Activated CD4-positive, alpha-beta memory T cell treated with anti-CD3 and anti-CD28 coated beads for 36 hours (primary cell): ENCODE results near the gene PRAMEF26. TPM values are rescaled to one million over a fixed set of nuclear protein-coding genes. Genes with fewer than 3 reads are reported as not detected.
"Not testable (repeated sequence)": the region's sequence is repeated elsewhere in the genome, so short reads cannot be mapped to it uniquely, and the experiment has no call there.

Experiments used
- CTCF ChIA-PET: fragments of 350-600 bp; sonication (Branson Sonifier 250); formaldehyde crosslinking; loops from one replicate; lab custom pipeline; 2021; ENCODE audit warnings: antibody characterized with exemption, inconsistent platforms; lab: Charles Lee
- POLR2A ChIA-PET: fragments of 350-600 bp; sonication (Branson Sonifier 250); formaldehyde crosslinking; loops from one replicate; lab custom pipeline; 2021; ENCODE audit warnings: antibody characterized with exemption; lab: Charles Lee
- DNase-seq: peaks from one replicate; pipeline ENCODE4 v3.0.0-alpha.2; 2020
- H3K27ac Mint-ChIP-seq: one replicate; pipeline ENCODE4 v1.8.0; 2021; ENCODE audit warnings: mixed read lengths
- H3K27me3 Mint-ChIP-seq: one replicate; pipeline ENCODE4 v1.8.0; 2021; ENCODE audit warnings: mixed read lengths
- H3K36me3 Mint-ChIP-seq: one replicate; pipeline ENCODE4 v1.8.0; 2021; ENCODE audit warnings: mixed read lengths
- H3K4me1 Mint-ChIP-seq: one replicate; pipeline ENCODE4 v1.8.0; 2021; ENCODE audit warnings: low read depth, mixed read lengths
- H3K4me3 Mint-ChIP-seq: one replicate; pipeline ENCODE4 v1.8.0; 2021; ENCODE audit warnings: mild to moderate bottlenecking, mixed read lengths
- H3K9me3 Mint-ChIP-seq: one replicate; pipeline ENCODE4 v1.8.0; 2021; ENCODE audit warnings: mixed read lengths
- intact Hi-C: fragments of 100-400 bp; cut with micrococcal nuclease; formaldehyde crosslinking; loops from one replicate; pipeline ENCODE4 v1.15.1; 2023
- total RNA-seq, 2 experiments: library from RNA; stranded (reverse); gene quantifications; one replicate each; pipeline ENCODE4 v1.2.3, GENCODE V29; 2021

Gene PRAMEF26
- not detected for total RNA-seq

DNA sequence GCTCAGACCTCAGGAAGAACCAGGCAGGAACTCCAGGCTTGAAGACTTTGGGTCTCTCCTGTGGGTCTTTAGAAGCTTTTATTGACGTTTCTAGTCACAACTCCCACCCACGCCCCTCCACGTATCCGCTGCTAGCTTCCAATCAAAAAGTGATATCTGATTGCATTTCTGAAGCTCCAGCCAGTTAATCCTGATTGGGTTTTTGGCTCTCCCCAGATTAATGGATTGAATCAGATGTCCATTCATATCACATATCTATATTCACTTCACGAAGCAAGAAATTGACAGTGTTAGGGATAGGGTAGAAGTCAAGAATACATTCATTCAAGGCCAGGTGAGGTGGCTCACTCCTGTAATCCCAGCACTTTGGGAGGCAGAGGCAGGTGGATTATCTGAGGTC lies at the start of gene PRAMEF26:
PRAMEF26 (minus strand) TSS at position 101 of the 400 bp plus-strand sequence. CDS start 2,914 bp downstream, outside the sequence.
- DNase-seq: not testable (repeated sequence)

DNA sequence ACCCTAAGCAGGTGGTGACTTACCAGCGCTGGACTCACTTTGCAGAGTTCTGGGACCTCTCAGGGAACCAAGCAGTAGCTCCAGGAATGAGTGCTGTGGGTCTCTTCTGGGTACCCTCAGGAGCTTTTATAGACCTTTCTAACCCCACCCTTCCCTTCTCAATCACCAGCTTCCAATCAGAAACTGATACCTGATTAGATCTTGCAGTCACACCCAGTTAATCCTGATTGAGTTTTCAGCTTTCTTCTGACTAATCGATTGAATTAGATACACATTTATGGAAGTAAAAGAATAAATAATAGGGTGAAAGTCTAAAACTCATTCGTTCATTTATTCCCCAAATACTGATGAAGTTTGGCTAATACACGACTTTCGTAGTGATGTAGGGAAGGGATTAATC lies 45.5 kb upstream of the PRAMEF26 start, which contains the start of gene PRAMEF13:
PRAMEF13 (minus strand) TSS at position 101 of the 400 bp plus-strand sequence. CDS start 1,820 bp downstream, outside the sequence.
- H3K27me3 Mint-ChIP-seq, H3K27ac Mint-ChIP-seq, H3K4me3 Mint-ChIP-seq, H3K9me3 Mint-ChIP-seq, DNase-seq, intact Hi-C loops, H3K4me1 Mint-ChIP-seq, CTCF ChIA-PET, H3K36me3 Mint-ChIP-seq, POLR2A ChIA-PET: not testable (repeated sequence)

More for the DNA sequence above, at the start of gene PRAMEF26:
- H3K4me3 Mint-ChIP-seq, intact Hi-C loops, H3K9me3 Mint-ChIP-seq, H3K27ac Mint-ChIP-seq, H3K36me3 Mint-ChIP-seq, H3K27me3 Mint-ChIP-seq, CTCF ChIA-PET, POLR2A ChIA-PET, H3K4me1 Mint-ChIP-seq: not testable (repeated sequence)

DNA sequence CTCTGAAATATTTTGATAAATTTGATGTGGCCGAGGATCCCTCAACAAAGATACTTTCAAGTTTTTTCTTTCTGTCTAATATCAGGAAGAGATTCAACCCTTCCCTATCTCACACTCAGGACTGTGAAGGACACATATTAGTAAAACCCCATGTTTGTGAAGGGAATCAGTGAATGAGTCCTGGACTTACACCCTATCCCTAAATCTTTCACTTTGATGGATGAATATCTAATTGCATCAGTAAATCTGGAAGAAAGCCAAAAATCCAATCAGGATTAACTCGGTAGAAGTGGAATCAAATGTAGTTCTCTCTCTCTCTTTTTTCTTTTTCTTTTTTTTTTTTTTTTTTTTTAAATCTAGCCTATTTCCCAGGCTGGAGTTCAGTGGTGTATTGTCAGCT lies 15.7 kb upstream of the PRAMEF26 start, which contains the start of gene PRAMEF9:
PRAMEF9 (plus strand) TSS at position 301 of the 400 bp plus-strand sequence. CDS start 3,433 bp downstream, outside the sequence.
- CTCF ChIA-PET, H3K4me3 Mint-ChIP-seq, H3K36me3 Mint-ChIP-seq, DNase-seq, POLR2A ChIA-PET, intact Hi-C loops, H3K27ac Mint-ChIP-seq, H3K4me1 Mint-ChIP-seq, H3K27me3 Mint-ChIP-seq, H3K9me3 Mint-ChIP-seq: not testable (repeated sequence)

DNA sequence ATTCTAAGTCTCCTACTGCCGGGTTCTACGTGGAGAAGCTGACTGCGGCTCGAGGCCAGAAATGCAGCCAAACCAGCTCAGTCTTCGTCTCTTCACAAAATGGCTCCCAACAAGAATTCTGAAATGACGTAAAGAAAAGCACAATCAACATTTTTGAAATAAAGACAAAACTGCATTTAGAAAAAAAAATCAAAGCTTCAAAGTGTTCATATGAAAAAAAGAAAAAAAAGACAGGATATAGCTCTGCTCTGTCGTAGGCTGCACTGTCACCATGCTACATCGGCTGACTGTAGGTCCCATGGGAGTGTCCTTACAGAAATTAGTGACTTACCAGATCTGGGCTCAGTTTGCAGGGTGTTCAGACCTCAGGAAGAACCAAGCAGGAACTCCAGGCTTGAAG lies 9.7 kb upstream of the PRAMEF26 start, which contains the start of gene HNRNPCL4:
HNRNPCL4 (minus strand) TSS at position 101 of the 400 bp plus-strand sequence. CDS start 164 bp downstream, outside the sequence.
- H3K27me3 Mint-ChIP-seq, POLR2A ChIA-PET, DNase-seq, H3K4me3 Mint-ChIP-seq, H3K27ac Mint-ChIP-seq, CTCF ChIA-PET, intact Hi-C loops, H3K9me3 Mint-ChIP-seq, H3K4me1 Mint-ChIP-seq, H3K36me3 Mint-ChIP-seq: not testable (repeated sequence)

DNA sequence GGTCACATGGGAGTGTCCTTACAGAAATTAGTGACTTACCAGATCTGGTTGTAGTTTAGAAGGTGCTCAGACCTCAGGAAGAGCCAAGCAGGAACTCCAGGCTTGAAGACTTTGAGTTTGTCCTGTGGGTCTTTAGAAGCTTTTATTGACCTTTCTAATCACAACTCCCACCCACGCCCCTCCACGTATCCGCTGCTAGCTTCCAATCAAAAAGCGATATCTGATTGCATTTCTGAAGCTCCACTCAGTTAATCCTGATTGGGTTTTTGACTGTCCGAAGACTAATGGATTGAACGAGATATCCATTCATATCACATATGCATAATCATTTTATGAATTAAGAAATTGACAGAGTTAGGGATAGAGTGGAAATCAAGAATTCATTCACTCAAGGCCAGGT lies 39.1 kb downstream of the PRAMEF26 start, which contains the start of gene HNRNPCL2:
HNRNPCL2 (minus strand) TSS at position 101 of the 400 bp plus-strand sequence. CDS start 454 bp downstream, outside the sequence.
- H3K4me3 Mint-ChIP-seq, CTCF ChIA-PET, H3K27ac Mint-ChIP-seq, DNase-seq, H3K36me3 Mint-ChIP-seq, H3K9me3 Mint-ChIP-seq, H3K27me3 Mint-ChIP-seq, POLR2A ChIA-PET, H3K4me1 Mint-ChIP-seq, intact Hi-C loops: not testable (repeated sequence)

Other genes starting within 250 kb of the PRAMEF26 start
- gene PRAMEF7, start 239.4 kb downstream of the PRAMEF26 start, total RNA-seq: not detected
- not detected for gene PRAMEF6, start 208.4 kb downstream of the PRAMEF26 start, total RNA-seq
- gene PRAMEF27, start 99.4 kb downstream of the PRAMEF26 start, total RNA-seq: not detected
- not detected for gene HNRNPCL3, start 95.2 kb downstream of the PRAMEF26 start, total RNA-seq
- not detected for gene PRAMEF25, start 85.2 kb downstream of the PRAMEF26 start, total RNA-seq
- gene HNRNPCL2, start 39.2 kb downstream of the PRAMEF26 start, total RNA-seq: not detected
- not detected for gene HNRNPCL4, start 9.6 kb upstream of the PRAMEF26 start, total RNA-seq
- gene PRAMEF9, start 15.8 kb upstream of the PRAMEF26 start, total RNA-seq: not detected
- not detected for gene PRAMEF13, start 45.4 kb upstream of the PRAMEF26 start, total RNA-seq
- gene PRAMEF18, start 70.1 kb upstream of the PRAMEF26 start, total RNA-seq: not detected
- not detected for gene PRAMEF5, start 98.2 kb upstream of the PRAMEF26 start, total RNA-seq
- not detected for gene PRAMEF8, start 129.1 kb upstream of the PRAMEF26 start, total RNA-seq
- gene PRAMEF33, start 147.5 kb upstream of the PRAMEF26 start, total RNA-seq: not detected
- not detected for gene PRAMEF15, start 159.6 kb upstream of the PRAMEF26 start, total RNA-seq
- gene PRAMEF14, start 191.1 kb upstream of the PRAMEF26 start, total RNA-seq: not detected
- not detected for gene PRAMEF19, start 215.9 kb upstream of the PRAMEF26 start, total RNA-seq
- not detected for gene PRAMEF17, start 233.6 kb upstream of the PRAMEF26 start, total RNA-seq